HG03460 (cell line): ENCODE results near the gene ERGIC1.
"Not testable (repeated sequence)": the region's sequence is repeated elsewhere in the genome, so short reads cannot be mapped to it uniquely, and the experiment has no call there.

Source experiments
- ATAC-seq: cut with Tn5 transposase; IDR thresholded peaks from one replicate; pipeline ENCODE4 v1.9.1; 2021; ENCODE audit not compliant: unreplicated experiment

Gene ERGIC1

GRCh38 chr5:172833686-172834414 lies at the start of gene ERGIC1:
Gene ERGIC1, plus strand, starts transcription at chr5:172834251. Its CDS starts 163 bp downstream, at chr5:172834414.
- peak; percentile 63 for ATAC-seq

- no peak for ATAC-seq
Observed at GRCh38 chr5:172785429-172786088, 48.5 kb upstream of the ERGIC1 start.

GRCh38 chr5:172786736-172787462 lies 47.2 kb upstream of the ERGIC1 start:
- ATAC-seq, result no peak

DNA sequence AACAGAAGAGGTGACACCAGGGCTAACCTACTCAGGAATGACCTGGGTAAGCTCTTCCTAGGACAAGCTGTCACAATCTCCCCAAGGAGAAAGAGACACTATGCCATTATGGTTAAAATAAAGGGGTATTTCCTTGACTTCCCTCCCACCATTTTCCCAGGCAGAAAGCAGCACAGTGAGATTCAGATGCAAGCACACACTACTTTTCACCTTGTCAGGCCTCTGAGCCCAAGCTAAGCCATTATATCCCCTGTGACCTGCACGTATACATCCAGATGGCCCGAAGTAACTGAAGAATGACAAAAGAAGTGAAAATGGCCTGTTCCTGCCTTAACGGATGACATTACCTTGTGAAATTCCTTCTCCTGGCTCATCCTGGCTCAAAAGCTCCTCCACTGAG lies 46.5 kb upstream of the ERGIC1 start:
- not testable (repeated sequence) for ATAC-seq

GRCh38 chr5:172788771-172789686 lies 45.0 kb upstream of the ERGIC1 start:
- no peak for ATAC-seq

DNA sequence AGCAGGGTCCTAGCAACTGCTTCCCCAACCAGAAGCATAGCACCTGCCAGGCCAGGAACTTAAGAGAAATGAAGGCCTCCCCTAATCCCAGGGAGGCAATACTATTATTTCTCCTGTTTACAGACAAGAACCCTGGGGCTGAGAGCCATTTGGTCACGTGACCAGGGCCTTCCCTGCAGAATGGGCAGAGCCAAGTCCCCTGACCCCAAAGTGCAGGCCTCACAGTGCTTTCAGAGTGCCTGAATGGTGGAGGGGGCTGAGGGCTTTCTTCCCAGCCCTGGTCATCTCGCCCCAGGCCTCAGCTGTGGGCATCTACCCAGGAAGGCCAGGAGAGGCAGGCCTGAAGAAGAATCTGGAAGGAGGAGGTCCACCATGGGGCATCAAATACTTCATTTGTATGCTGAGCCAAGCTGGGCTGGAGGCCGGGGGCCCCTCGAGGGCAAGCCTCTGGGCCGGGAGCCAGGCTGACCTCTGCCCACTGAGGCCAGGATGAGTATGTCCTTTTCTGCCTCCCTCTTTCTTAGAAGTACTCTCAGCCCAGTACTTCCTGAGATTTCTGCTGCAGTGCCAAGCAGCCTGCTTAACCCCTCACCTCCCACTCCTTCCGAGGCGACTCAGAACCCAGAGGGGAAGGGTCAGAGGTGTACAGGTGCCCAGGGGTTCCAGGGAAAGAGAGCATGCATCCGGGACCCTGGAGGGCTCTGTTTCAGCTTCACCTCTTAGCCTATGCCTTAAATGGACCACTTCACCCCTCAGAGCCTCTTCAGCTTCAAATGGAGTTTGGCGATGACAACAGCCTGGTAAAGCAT lies 44.2 kb upstream of the ERGIC1 start:
- ATAC-seq, result no peak

GRCh38 chr5:172790496-172790889 lies 43.6 kb upstream of the ERGIC1 start:
- ATAC-seq, result no peak

DNA sequence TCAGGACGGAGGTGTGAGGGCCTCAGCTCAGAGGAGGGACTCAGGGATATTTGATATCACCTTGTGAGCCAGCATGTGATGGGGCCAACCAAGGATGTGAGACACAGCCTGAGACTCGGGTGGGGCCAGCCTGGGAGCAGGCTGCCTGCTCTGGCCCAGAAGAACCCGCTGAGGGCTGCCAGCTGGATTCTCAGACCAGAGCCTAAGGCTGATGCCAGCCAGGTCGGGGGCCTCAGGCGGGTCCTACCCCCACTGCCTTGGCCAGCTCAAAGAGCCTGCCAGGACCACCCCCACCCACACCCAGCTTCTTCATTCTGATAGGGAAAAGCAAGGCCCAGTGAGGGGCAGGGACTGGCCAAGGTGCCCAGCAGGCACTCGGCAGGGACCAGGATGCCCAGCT lies 42.8 kb upstream of the ERGIC1 start:
- ATAC-seq, result no peak

DNA sequence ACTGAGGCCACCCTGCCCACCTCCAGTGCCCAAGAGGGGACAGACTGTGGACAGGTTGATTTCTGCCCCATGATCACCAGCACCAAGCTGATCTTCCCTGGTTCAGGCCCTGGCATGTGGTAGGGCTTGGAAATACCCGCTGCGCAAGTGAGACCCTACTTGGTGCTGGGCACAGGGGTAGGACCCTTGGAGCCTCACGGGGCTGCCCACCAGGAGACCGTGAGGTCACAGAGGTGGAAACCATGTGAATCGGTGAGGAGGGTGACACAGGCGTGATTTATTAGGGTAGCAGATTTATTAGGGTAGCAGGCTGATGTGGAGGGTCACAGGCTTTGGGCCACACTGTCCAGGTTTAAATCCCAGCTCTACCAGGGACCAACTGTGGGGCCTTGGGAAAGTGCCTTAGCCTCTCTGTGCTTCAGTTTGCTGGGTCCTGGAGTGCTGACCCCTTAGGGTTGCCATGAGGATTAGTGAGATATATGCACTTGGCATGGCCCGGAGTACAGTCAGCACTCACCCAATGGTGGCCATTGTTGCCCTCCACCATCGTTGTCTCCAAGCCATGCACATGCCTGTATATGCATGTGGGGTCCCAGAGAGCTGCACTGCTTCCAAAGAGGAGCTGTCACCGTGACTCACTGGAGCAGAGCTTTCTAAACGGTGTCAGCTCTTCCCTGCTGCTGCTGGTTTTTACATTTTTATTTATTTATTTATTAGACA lies 42.2 kb upstream of the ERGIC1 start:
- no peak for ATAC-seq

DNA sequence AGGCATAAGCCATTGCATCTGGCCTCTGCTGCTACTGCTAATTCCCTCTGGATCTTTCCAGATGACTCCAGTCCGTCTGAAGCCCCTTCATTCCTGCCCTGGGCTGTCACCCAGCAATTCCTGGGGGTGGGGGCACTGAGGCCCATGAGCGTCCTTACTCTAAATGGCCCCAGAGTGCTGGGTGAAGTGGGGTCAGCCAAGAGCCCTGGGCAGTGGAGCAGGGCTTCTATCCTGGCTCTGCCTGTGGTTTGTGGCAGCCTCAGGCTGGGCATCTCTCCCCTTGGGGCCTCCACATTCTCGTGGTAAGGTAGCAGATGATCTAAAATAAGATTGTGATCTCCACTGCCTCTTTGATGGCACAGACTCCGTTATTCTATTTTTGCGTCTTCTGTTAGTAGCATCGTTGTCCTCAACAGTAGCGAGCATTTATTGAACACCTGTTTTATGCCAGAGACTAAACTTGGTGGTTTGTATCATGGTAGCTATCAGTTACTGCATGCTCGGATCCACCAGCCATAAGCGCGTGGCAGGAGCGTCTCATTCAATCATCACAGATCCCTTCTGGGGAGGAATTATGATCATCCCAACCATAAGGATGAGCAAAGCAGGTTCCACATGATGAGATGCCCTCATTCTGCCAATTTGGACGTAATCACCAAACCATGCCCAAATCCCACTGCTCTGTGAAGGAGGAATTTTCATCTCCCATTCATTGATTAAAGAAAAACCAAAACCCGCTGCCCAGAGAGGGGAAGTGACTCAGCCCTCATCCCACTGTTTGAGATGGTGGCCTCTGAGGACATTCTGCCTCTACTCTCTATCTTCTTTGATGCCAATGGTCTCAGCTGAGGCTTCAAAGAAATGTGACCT lies 41.1 kb upstream of the ERGIC1 start:
- no peak for ATAC-seq

GRCh38 chr5:172793577-172794488 lies 40.2 kb upstream of the ERGIC1 start:
- no peak for ATAC-seq

GRCh38 chr5:172795318-172795977 lies 38.6 kb upstream of the ERGIC1 start:
- no peak for ATAC-seq

DNA sequence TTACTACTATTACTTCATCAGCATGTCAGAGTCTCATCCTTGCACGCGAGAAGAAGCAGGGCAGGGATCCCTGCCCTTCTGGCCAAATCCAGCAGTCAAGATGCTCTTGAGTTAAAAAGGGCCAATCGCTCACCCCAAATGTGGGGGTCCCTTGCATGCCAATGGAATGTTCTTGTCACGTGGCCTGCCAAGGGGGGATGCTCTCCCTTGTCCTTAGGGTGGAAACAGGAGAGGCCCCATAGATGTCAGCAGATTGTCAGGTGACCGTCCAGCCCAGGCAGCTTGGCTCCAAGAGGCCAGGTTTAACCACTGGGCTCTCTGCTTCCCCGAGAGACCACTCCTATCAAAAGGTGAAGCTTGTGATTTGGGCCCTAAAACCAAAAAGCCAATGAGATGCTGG lies 37.7 kb upstream of the ERGIC1 start:
- ATAC-seq, result no peak

DNA sequence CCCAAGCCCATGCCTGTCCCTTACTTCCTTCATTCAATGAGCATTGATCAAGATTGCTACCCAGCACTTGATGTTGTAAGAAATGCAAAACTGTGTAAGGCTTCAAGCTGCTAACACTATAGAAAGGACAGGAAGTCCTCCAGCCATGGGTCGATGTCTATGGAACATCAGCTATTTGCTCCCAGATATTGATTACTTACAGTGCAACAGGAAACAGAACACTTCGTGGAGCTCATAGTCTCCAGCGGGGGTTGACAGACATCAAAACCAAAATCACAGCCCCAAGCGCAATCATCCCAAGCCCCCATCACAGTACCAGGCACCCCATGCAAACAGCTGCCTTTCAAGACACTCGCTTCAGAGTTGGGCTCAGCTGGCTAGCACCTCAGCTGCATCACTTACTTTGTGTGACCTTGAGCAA lies 36.3 kb upstream of the ERGIC1 start:
- ATAC-seq, result no peak

- ATAC-seq, result no peak
Observed at GRCh38 chr5:172798422-172799215, 35.4 kb upstream of the ERGIC1 start.

- ATAC-seq, result no peak
Observed at GRCh38 chr5:172799416-172799815, 34.6 kb upstream of the ERGIC1 start.
